GM12878 (cell line): ENCODE results near the gene TNFRSF1B. TPM values are rescaled to one million over a fixed set of nuclear protein-coding genes. Genes with fewer than 3 reads are reported as not detected.

Experiments used
- ATAC-seq: fragments of 200-7000 bp; cut with Tn5 transposase; 3 replicates; pipeline ENCODE4 v1.9.1; 2020; ENCODE audit warnings: mild to moderate bottlenecking, moderate library complexity
- BruUV-seq: library from RNA; stranded (reverse); fragments of 400-500 nt; replicated peaks from 2 replicates; lab custom pipeline; 2021; lab: Mats Ljungman, UMichigan
- CTCF ChIA-PET: fragments of 300-600 bp; sonication (Branson Sonifier 250); formaldehyde crosslinking; extraction: SDS; loops from one replicate; lab custom pipeline; 2021; ENCODE audit warnings: inconsistent platforms; lab: Yijun Ruan, JAX
- POLR2A ChIA-PET: fragments of 350-600 bp; formaldehyde crosslinking; extraction: SDS; loops from one replicate; lab custom pipeline; 2021; ENCODE audit warnings: inconsistent platforms; lab: Charles Lee
- RAD21 ChIA-PET: fragments of 300-600 bp; sonication (Branson Sonifier 250); formaldehyde crosslinking; loops from one replicate; lab custom pipeline; 2023; ENCODE audit warnings: antibody characterized with exemption; ENCODE audit not compliant: unreplicated experiment; lab: Charles Lee
- SMC1A ChIA-PET: fragments of 300-600 bp; sonication (Branson Sonifier 250); formaldehyde crosslinking; loops from one replicate; lab custom pipeline; 2023; ENCODE audit not compliant: unreplicated experiment, uncharacterized antibody; lab: Charles Lee
- DNase-seq: peaks from one replicate; pipeline ENCODE4 v3.0.0-alpha.2; 2011; ENCODE audit warnings: low read depth, low spot score
- FAIRE-seq: peaks from 3 replicates; lab custom pipeline; 2011; peaks lifted over from hg19 to GRCh38; lab: Jason Lieb, UNC
- H2AFZ ChIP-seq: 2 replicates; pipeline ENCODE4 v1.6.0; 2011; ENCODE audit warnings: low read depth, low read length, control low read depth; ENCODE audit not compliant: control insufficient read depth
- H3K27ac ChIP-seq: 2 replicates; pipeline ENCODE4 v1.5.1; 2011; ENCODE audit warnings: control low read depth; ENCODE audit not compliant: control insufficient read depth, insufficient read depth
- H3K27me3 ChIP-seq, 2 experiments: replicated peaks in 1 of 2; 2 replicates each; pipeline versions ENCODE4 v1.6.0 to v1.6.1; 2011; ENCODE audit warnings: low read length in 1 of 2; ENCODE audit not compliant: control insufficient read depth in 2 of 2, insufficient read depth in 2 of 2
- H3K36me3 ChIP-seq, 2 experiments: 2 replicates each; pipeline ENCODE4 v1.5.1; 2011; ENCODE audit warnings: low read length in 1 of 2; ENCODE audit not compliant: control insufficient read depth in 2 of 2, insufficient read depth in 2 of 2
- H3K4me1 ChIP-seq: 2 replicates; pipeline ENCODE4 v1.6.1; 2011; ENCODE audit warnings: mild to moderate bottlenecking, low read length, moderate library complexity, mixed read lengths; ENCODE audit not compliant: control insufficient read depth, insufficient read depth
- H3K4me2 ChIP-seq: 2 replicates; pipeline ENCODE4 v1.6.0; 2011; ENCODE audit warnings: control low read depth; ENCODE audit not compliant: control insufficient read depth, insufficient read depth
- H3K4me3 ChIP-seq: fragments of 200-600 bp; sonication (generic); 2 replicates; pipeline ENCODE4 v1.5.1; 2016
- H3K79me2 ChIP-seq: 2 replicates; pipeline ENCODE4 v1.6.0; 2011; ENCODE audit warnings: low read length; ENCODE audit not compliant: control insufficient read depth, insufficient read depth
- H3K9ac ChIP-seq: 2 replicates; pipeline ENCODE4 v1.8.0; 2011; ENCODE audit warnings: low read length, control low read depth, mixed read lengths; ENCODE audit not compliant: control insufficient read depth, insufficient read depth
- H3K9me3 ChIP-seq: replicated peaks from 3 replicates; pipeline ENCODE4 v1.5.1; 2011; ENCODE audit warnings: mild to moderate bottlenecking, low read length; ENCODE audit not compliant: control insufficient read depth, insufficient read depth
- H4K20me1 ChIP-seq: 2 replicates; pipeline ENCODE4 v1.6.0; 2011; ENCODE audit not compliant: control insufficient read depth, insufficient read depth
- ZSCAN29 ChIP-seq: fragments of 450-650 bp; IDR thresholded peaks from 2 replicates; pipeline ENCODE4 v1.6.1; 2017; ENCODE audit warnings: mild to moderate bottlenecking, moderate library complexity
- WGBS: methylation state at CpG from one replicate; pipeline ENCODE4 v1.1.6; 2016; ENCODE audit warnings: low lambda C conversion rate; ENCODE audit not compliant: insufficient replicate concordance, insufficient coverage; ENCODE audit errors: missing lambda C conversion rate; 5-methylcytosine and 5-hydroxymethylcytosine counted together
- in situ Hi-C: fragments of 300-500 bp; cut with MboI; formaldehyde crosslinking; loops from 9 replicates; pipeline ENCODE4 v1.14.3; 2018; ENCODE audit warnings: mixed read lengths
- intact Hi-C: fragments of 100-400 bp; cut with micrococcal nuclease; formaldehyde crosslinking; loops from one replicate; pipeline ENCODE4 v1.14.2; 2022; ENCODE audit not compliant: unreplicated experiment
- polyA plus RNA-seq, 11 experiments: library from polyadenylated mRNA; depleted of rRNA in 4 of 11; unstranded in 6 of 11; stranded (reverse) in 5 of 11; fragments of >200 nt; fragmentation: Nextera tagmentation in 4 of 11; fragmentation: Illumina TruSeq in 1 of 11; extraction: Ambion mirVana in 4 of 11; extraction: Trizol in 1 of 11; gene quantifications; 1 replicate in 1 of 11; 2 replicates in 10 of 11; pipeline versions ENCODE4 v1.2.1 to v1.2.3, GENCODE V29; 2011 to 2016; ENCODE audit warnings: inconsistent platforms in 2 of 11, missing spikeins in 2 of 11, low read depth in 1 of 11
- total RNA-seq, 4 experiments: library from RNA; depleted of rRNA in 3 of 4; stranded (reverse); fragments of >200 nt in 3 of 4; fragmentation: Illumina TruSeq in 1 of 4; extraction: Trizol in 1 of 4; gene quantifications; 2 replicates each; pipeline versions ENCODE4 v1.2.1 to v1.2.3, GENCODE V29; 2013 to 2021
- TF ChIP-seq, protein P1 (sequence below): fragments of 450-650 bp; IDR thresholded peaks from 2 replicates; pipeline ENCODE4 v1.6.1; 2017; ENCODE audit warnings: mild to moderate bottlenecking, moderate library complexity

TNFRSF1B gene
- total and polyA plus RNA-seq, 10 of the 15 experiments (the other 5 are each of a cell fraction or from before 2014, with no cell fraction given): 10.1 to 87.2 (median 37.3) TPM

DNA sequence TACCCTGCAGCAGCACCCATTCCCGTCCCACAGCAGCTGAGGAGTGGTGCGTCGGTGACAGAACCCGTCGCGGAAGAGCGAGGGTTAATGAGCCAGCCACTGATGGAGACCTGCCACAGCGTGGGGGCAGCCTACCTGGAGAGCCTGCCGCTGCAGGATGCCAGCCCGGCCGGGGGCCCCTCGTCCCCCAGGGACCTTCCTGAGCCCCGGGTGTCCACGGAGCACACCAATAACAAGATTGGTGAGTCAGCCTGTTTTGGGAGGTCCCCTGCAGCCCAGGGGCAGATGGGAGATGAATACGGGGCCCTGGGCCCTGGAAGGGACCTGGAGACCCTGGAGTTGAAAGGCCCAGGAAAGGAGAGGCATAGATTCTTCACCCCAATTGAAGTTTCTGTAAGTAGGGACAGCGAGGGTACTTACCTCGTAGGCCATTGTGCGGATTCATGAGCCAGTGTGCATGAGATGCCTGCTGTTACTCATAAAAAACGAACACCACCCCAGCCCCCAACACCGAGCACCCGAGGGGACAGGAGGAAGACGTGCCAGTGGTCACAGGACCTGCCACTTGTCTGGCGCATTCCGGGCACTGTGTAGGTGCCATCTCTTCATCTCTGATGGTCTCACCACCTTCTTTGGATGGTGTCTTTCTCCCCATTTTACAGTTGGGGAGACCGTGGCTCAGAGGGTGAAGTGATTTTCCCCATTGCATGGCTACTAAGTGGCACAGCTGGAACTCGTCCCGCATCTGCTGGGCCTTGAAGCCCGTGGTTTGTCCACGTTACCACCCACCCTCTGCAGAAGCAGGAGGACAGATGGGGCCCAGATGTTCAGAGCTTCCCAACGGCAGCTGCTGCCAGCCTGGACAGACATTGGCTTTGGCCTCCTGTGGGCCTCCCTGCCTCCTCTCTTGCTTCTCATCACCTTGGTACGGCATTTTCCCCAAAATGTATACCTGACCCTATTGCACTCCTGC is 28.3 kb upstream of the TNFRSF1B start:
- DNase-seq: no peak
- no peaks in the 10 kb centered on the region for H4K20me1 ChIP-seq
- ATAC-seq: no peak
- no peak for FAIRE-seq
- in situ Hi-C loops (no loop called here), intact Hi-C loops (loop anchor here (5.0 kb wide), 1 partner anchor 34 kb away; no protein-coding TSS in a partner anchor)
- no peak overlapping the region for H2AFZ ChIP-seq
- H3K9me3 ChIP-seq: no peaks in the 10 kb centered on the region
- H3K79me2 ChIP-seq: no peaks in the 10 kb centered on the region
- no peak overlapping the region for H3K4me3 ChIP-seq
- BruUV-seq: no TSS peak
- TF ChIP-seq ZSCAN29: no peak
- TF ChIP-seq, protein P1, sequence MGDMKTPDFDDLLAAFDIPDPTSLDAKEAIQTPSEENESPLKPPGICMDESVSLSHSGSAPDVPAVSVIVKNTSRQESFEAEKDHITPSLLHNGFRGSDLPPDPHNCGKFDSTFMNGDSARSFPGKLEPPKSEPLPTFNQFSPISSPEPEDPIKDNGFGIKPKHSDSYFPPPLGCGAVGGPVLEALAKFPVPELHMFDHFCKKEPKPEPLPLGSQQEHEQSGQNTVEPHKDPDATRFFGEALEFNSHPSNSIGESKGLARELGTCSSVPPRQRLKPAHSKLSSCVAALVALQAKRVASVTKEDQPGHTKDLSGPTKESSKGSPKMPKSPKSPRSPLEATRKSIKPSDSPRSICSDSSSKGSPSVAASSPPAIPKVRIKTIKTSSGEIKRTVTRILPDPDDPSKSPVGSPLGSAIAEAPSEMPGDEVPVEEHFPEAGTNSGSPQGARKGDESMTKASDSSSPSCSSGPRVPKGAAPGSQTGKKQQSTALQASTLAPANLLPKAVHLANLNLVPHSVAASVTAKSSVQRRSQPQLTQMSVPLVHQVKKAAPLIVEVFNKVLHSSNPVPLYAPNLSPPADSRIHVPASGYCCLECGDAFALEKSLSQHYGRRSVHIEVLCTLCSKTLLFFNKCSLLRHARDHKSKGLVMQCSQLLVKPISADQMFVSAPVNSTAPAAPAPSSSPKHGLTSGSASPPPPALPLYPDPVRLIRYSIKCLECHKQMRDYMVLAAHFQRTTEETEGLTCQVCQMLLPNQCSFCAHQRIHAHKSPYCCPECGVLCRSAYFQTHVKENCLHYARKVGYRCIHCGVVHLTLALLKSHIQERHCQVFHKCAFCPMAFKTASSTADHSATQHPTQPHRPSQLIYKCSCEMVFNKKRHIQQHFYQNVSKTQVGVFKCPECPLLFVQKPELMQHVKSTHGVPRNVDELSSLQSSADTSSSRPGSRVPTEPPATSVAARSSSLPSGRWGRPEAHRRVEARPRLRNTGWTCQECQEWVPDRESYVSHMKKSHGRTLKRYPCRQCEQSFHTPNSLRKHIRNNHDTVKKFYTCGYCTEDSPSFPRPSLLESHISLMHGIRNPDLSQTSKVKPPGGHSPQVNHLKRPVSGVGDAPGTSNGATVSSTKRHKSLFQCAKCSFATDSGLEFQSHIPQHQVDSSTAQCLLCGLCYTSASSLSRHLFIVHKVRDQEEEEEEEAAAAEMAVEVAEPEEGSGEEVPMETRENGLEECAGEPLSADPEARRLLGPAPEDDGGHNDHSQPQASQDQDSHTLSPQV: no peak
- RAD21 ChIA-PET: no interaction called here
- H3K27ac ChIP-seq: no peak overlapping the region
- POLR2A ChIA-PET: interaction anchor here (1.1 kb wide), 1 partner anchor 23 kb away, joined by 3 read pairs; no protein-coding TSS in a partner anchor
- H3K4me2 ChIP-seq: no peak overlapping the region
- 65% methylated on average over 31 of the region's 31 CpGs for WGBS
- peaks cover 14% of the 10 kb centered on the region for H3K4me1 ChIP-seq
- peaks cover 22 to 24% of the 10 kb centered on the region in 2 experiments for H3K36me3 ChIP-seq
- H3K9ac ChIP-seq: no peak overlapping the region
- CTCF ChIA-PET: interaction anchor here (0.7 to 3.2 kb wide), 6 partner anchors 9 to 33 kb away, joined by 3 to 16 read pairs (median 4); no protein-coding TSS in a partner anchor
- H3K27me3 ChIP-seq: no peaks in the 10 kb centered on the region
- SMC1A ChIA-PET: interaction anchor here (1.0 to 19.3 kb wide), 5 partner anchors 10 to 44 kb away, joined by 3 to 347 read pairs (median 5); partner anchors contain the start of gene TNFRSF1B
